ENCODE data around the gene TRIM13. TPM values are rescaled to one million over a fixed set of nuclear protein-coding genes. Genes with fewer than 3 reads are reported as not detected.

The TRIM13 gene
- total RNA-seq, 1 experiment from 2014 or later: 13.7 TPM

DNA sequence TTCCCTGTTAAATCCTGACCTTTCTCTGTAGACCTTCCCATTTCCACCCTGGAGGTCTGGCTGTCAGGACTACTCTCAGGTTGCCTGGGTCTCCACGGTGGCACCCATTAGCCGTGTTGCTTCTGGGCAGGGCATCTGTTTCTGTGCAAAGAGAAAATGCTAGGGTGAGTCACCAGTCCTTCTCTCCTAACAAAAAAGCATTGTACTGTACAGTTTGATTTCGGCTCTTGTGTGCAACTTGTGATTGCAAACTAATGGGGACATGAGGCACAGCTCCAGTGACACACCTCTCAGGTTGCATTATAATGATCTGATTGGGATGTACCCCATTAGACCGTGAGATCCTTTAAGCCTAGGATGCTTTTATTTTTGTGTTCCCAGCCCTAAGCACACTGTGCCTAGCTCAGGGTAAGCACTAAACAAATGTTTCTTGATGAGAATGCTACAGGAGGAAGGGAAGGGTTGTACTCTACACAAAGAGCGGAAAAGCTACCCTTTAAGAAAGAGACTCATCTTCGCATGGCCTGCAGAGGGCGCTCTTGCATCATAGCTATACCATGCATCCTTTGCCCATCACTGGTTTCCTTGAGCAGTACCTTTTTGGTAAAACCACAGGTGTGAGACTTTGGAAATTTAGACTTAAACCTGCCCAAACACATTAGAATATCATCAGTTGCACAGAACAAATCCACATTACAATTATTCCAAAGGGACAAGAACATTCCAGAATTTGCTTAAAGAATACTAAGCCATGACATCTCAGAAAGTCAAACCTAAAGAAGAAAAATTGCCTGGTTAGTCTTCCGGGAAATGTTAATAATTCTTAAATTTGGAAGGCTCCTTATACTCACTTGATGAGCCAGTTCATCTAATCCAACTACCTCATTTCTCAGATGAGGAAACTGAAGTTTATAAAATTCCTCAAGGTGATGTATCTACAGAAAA is 20.3 kb upstream of the TRIM13 start:
- intact Hi-C loops (cut with micrococcal nuclease): loop anchor here (2.0 to 10.0 kb wide), 4 partner anchors 40 to 936 kb away; partner anchors contain the start of gene SPRYD7
- H4K20me1 ChIP-seq (ENCODE audit: low read length): no peaks in the 10 kb centered on the region
- BruUV-seq (replicated peaks): no TSS peak
- peak overlapping the region; percentile 79 for H3K27ac ChIP-seq (ENCODE audit: low read length)
- H3F3A ChIP-seq (ENCODE audit: low read length, unreplicated experiment): no peaks in the 10 kb centered on the region
- POLR2A ChIA-PET (ENCODE audit: unreplicated experiment): interaction anchor here (0.7 kb wide), 1 partner anchor 150 kb away, joined by 3 read pairs; no protein-coding TSS in a partner anchor
- H3K4me3 ChIP-seq (ENCODE audit: low read length): peak overlapping the region; percentile 41; the same call in 1 of the 2 replicates
- H3K79me2 ChIP-seq (ENCODE audit: low read length): no peaks in the 10 kb centered on the region
- TF ChIP-seq, protein P1, sequence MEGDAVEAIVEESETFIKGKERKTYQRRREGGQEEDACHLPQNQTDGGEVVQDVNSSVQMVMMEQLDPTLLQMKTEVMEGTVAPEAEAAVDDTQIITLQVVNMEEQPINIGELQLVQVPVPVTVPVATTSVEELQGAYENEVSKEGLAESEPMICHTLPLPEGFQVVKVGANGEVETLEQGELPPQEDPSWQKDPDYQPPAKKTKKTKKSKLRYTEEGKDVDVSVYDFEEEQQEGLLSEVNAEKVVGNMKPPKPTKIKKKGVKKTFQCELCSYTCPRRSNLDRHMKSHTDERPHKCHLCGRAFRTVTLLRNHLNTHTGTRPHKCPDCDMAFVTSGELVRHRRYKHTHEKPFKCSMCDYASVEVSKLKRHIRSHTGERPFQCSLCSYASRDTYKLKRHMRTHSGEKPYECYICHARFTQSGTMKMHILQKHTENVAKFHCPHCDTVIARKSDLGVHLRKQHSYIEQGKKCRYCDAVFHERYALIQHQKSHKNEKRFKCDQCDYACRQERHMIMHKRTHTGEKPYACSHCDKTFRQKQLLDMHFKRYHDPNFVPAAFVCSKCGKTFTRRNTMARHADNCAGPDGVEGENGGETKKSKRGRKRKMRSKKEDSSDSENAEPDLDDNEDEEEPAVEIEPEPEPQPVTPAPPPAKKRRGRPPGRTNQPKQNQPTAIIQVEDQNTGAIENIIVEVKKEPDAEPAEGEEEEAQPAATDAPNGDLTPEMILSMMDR (conservative IDR thresholded peaks at IDR 0.05; ENCODE audit: low read depth, low read length): peak; percentile 93
- TF ChIP-seq EZH2 (IDR thresholded peaks at IDR 0.05; ENCODE audit: low read length, unreplicated experiment): no peak
- no peaks in the 10 kb centered on the region for H3K36me3 ChIP-seq (ENCODE audit: low read depth, low read length)
- DNase-seq: peak; percentile 72
- H3K4me2 ChIP-seq (ENCODE audit: low read length): peak overlapping the region; percentile 79
- H3K9me3 ChIP-seq (ENCODE audit: low read length): no peaks in the 10 kb centered on the region
- no peaks in the 10 kb centered on the region for H3K27me3 ChIP-seq (ENCODE audit: low read length)
- H2AFZ ChIP-seq (ENCODE audit: low read length): peak overlapping the region; percentile 78
- CTCF ChIA-PET: interaction anchor here (0.5 to 1.2 kb wide), 8 partner anchors 21 to 935 kb away, joined by 3 to 10 read pairs (median 4); partner anchors contain the start of genes SPRYD7 and TRIM13
- peak; percentile 91 for ATAC-seq
- H3K9ac ChIP-seq (ENCODE audit: low read length): peak overlapping the region; percentile 16; the same call in 1 of the 2 replicates
- H3K9me2 ChIP-seq (replicated peaks; ENCODE audit: low read length): no peaks in the 10 kb centered on the region
- peaks cover 13% of the 10 kb centered on the region for H3K4me1 ChIP-seq (ENCODE audit: insufficient read depth, low read length)

DNA sequence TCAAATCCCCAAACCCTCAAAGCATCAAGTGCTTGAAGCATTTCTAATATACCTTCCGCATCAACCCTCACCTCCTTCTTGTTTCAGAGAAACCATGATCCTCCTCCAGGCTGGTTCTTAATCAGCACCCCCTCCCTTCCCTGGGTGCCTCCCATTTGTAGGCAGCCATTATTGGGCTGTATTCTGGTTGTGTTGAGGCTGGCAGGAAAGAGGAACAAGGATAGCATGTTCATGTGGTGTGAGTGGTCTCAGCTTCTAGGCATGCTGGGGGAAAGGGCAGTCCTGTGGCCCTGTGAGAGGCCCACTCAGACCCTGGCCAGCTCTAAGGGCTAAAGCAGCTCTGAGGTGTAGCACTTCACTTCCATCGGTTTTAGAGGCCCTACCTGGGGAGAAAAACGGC is 18.9 kb upstream of the TRIM13 start:
- Histone ChIP-seq H4K20me1 (ENCODE audit: low read length) (no peaks in the 10 kb centered on the region), H3K79me2 (ENCODE audit: low read length) (no peaks in the 10 kb centered on the region), H3K4me3 (ENCODE audit: low read length) (no peak overlapping the region), H3F3A (ENCODE audit: low read length, unreplicated experiment) (no peaks in the 10 kb centered on the region), H3K9me2 (replicated peaks; ENCODE audit: low read length) (no peaks in the 10 kb centered on the region), H3K36me3 (ENCODE audit: low read depth, low read length) (no peaks in the 10 kb centered on the region), H3K4me2 (ENCODE audit: low read length) (no peak overlapping the region), H3K4me1 (ENCODE audit: insufficient read depth, low read length) (peaks cover 13% of the 10 kb centered on the region), H3K27me3 (ENCODE audit: low read length) (no peaks in the 10 kb centered on the region), H3K27ac (ENCODE audit: low read length) (no peak overlapping the region), H3K9me3 (ENCODE audit: low read length) (no peaks in the 10 kb centered on the region), H2AFZ (ENCODE audit: low read length) (no peak overlapping the region), H3K9ac (ENCODE audit: low read length) (no peak overlapping the region)
- intact Hi-C loops (cut with micrococcal nuclease): loop anchor here (2.0 to 10.0 kb wide), 4 partner anchors 41 to 934 kb away; partner anchors contain the start of gene SPRYD7
- POLR2A ChIA-PET (ENCODE audit: unreplicated experiment): no interaction called here
- no peak for DNase-seq
- CTCF ChIA-PET: no interaction called here
- no peak for ATAC-seq
- no peak for TF ChIP-seq EZH2phosphoT487 (IDR thresholded peaks at IDR 0.05; ENCODE audit: borderline replicate concordance, low read length)
- no peak for TF ChIP-seq EZH2 (IDR thresholded peaks at IDR 0.05; ENCODE audit: low read length, unreplicated experiment)
- TF ChIP-seq, protein P1 (conservative IDR thresholded peaks at IDR 0.05; ENCODE audit: low read depth, low read length): no peak
- BruUV-seq (replicated peaks): no TSS peak

DNA sequence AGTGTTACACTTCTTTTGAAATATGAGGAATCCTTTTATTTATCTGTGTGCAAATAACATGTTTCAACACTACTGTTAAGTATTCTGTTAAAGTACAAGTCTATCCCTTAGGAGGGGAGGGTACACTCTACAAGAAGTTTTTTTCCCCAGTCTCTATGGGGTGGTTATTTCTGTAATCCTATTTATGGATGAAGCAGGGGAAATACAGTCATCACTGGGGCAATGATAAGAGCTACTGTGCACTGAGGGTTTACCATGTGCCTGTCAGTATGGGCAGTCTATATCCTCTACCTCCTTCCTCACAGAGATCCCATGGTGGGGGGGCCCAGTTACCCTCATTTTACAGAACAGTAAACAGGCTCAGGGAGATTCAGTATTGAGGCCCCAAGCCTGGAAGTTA is 16.6 kb upstream of the TRIM13 start:
- POLR2A ChIA-PET (ENCODE audit: unreplicated experiment): no interaction called here
- no peak for TF ChIP-seq EZH2phosphoT487 (IDR thresholded peaks at IDR 0.05; ENCODE audit: borderline replicate concordance, low read length)
- TF ChIP-seq EZH2 (IDR thresholded peaks at IDR 0.05; ENCODE audit: low read length, unreplicated experiment): no peak
- TF ChIP-seq, protein P1 (conservative IDR thresholded peaks at IDR 0.05; ENCODE audit: low read depth, low read length): no peak

More for the DNA sequence above, 16.6 kb upstream of the TRIM13 start:
- Histone ChIP-seq H3K4me1 (ENCODE audit: insufficient read depth, low read length) (peaks cover 13% of the 10 kb centered on the region), H3K36me3 (ENCODE audit: low read depth, low read length) (no peaks in the 10 kb centered on the region), H3F3A (ENCODE audit: low read length, unreplicated experiment) (no peaks in the 10 kb centered on the region), H4K20me1 (ENCODE audit: low read length) (no peaks in the 10 kb centered on the region), H3K4me2 (ENCODE audit: low read length) (no peak overlapping the region), H3K9me2 (replicated peaks; ENCODE audit: low read length) (no peaks in the 10 kb centered on the region), H3K9ac (ENCODE audit: low read length) (no peak overlapping the region), H3K79me2 (ENCODE audit: low read length) (no peaks in the 10 kb centered on the region), H3K27me3 (ENCODE audit: low read length) (no peaks in the 10 kb centered on the region), H3K9me3 (ENCODE audit: low read length) (no peaks in the 10 kb centered on the region), H3K27ac (ENCODE audit: low read length) (no peak overlapping the region), H2AFZ (ENCODE audit: low read length) (no peak overlapping the region), H3K4me3 (ENCODE audit: low read length) (no peak overlapping the region)
- CTCF ChIA-PET: no interaction called here
- BruUV-seq (replicated peaks): no TSS peak
- intact Hi-C loops (cut with micrococcal nuclease): no loop called here
- DNase-seq (no peak), ATAC-seq (no peak)

Data from PC-3 (cell line).